AG08395 (cell line): Measurements from ENCODE around the gene GNG5.
A peak's percentile ranks its signal among the peaks of the same experiment; 100 is the strongest.
"Not testable (repeated sequence)": the region's sequence is repeated elsewhere in the genome, so short reads cannot be mapped to it uniquely, and the experiment has no call there.

Experiments used
- DNase-seq: peaks from one replicate; pipeline ENCODE4 v3.0.0; 2012; ENCODE audit warnings: mixed read lengths, low spot score

Gene GNG5

GRCh38 chr1:84488107-84488506 lies 18.3 kb downstream of the GNG5 start:
- no peak for DNase-seq

GRCh38 chr1:84481317-84481716 lies 25.1 kb downstream of the GNG5 start:
- no peak for DNase-seq

GRCh38 chr1:84480650-84481049 lies 25.7 kb downstream of the GNG5 start:
- DNase-seq, result no peak

- peak; percentile 2 for DNase-seq
Measured at GRCh38 chr1:84479998-84480397, 26.4 kb downstream of the GNG5 start.

GRCh38 chr1:84478876-84479868 lies 27.2 kb downstream of the GNG5 start, which contains the start of gene RPF1:
TSS of gene RPF1 (plus strand) at chr1:84479266. CDS start at chr1:84479282, 16 bp downstream.
- peak; percentile 86 for DNase-seq

GRCh38 chr1:84476225-84476624 lies 30.2 kb downstream of the GNG5 start:
- DNase-seq, result no peak

- DNase-seq, result no peak
Measured at GRCh38 chr1:84467298-84467697, 39.1 kb downstream of the GNG5 start.

- no peak for DNase-seq
Measured at GRCh38 chr1:84462118-84462517, 44.3 kb downstream of the GNG5 start.

GRCh38 chr1:84452436-84452835 lies 53.9 kb downstream of the GNG5 start:
- no peak for DNase-seq

- no peak for DNase-seq
Measured at GRCh38 chr1:84450910-84451309, 55.5 kb downstream of the GNG5 start.

- not testable (repeated sequence) for DNase-seq
Measured at GRCh38 chr1:84448704-84449103, 57.7 kb downstream of the GNG5 start.
